NB4 (cell line): ENCODE data around the gene RNF225.

ENCODE experiments used
- MYC ChIP-seq: IDR thresholded peaks from 2 replicates; pipeline ENCODE4 v1.6.1; 2011; ENCODE audit warnings: low read depth, low read length
- POLR2A ChIP-seq: IDR thresholded peaks from 2 replicates; pipeline ENCODE4 v1.6.1; 2011; ENCODE audit warnings: mild to moderate bottlenecking; ENCODE audit not compliant: insufficient read length; ENCODE audit errors: extremely low read depth

GRCh38 chr19:58374200-58374599 lies 21.3 kb upstream of the RNF225 start:
- no peak for TF ChIP-seq POLR2A
- no peak for TF ChIP-seq MYC
